H54 (cell line): ENCODE results near the gene AOC2.

ENCODE experiments used
- DNase-seq: peaks from one replicate; pipeline ENCODE4 v3.0.0; 2011; ENCODE audit warnings: low spot score, mixed read lengths; ENCODE audit not compliant: insufficient read length
- FAIRE-seq: peaks from 3 replicates; lab custom pipeline; 2011; peaks lifted over from hg19 to GRCh38; lab: Jason Lieb, UNC
- POLR2A ChIP-seq: IDR thresholded peaks from 2 replicates; pipeline ENCODE4 v1.6.1; 2011; ENCODE audit warnings: low read depth, mild to moderate bottlenecking, low read length

The AOC2 gene

GRCh38 chr17:42814633-42815399 lies 29.6 kb upstream of the AOC2 start:
- DNase-seq (peak; percentile 64), FAIRE-seq (peak; percentile 84)
- TF ChIP-seq POLR2A: no peak

GRCh38 chr17:42817866-42818265 lies 26.5 kb upstream of the AOC2 start:
- no peak for TF ChIP-seq POLR2A
- FAIRE-seq (no peak), DNase-seq (no peak)

GRCh38 chr17:42818379-42818778 lies 26.0 kb upstream of the AOC2 start:
- DNase-seq (no peak), FAIRE-seq (no peak)
- no peak for TF ChIP-seq POLR2A

- FAIRE-seq: no peak
- TF ChIP-seq POLR2A: no peak
- no peak for DNase-seq
Observed at GRCh38 chr17:42819939-42820535, 24.3 kb upstream of the AOC2 start.

GRCh38 chr17:42821176-42821575 lies 23.2 kb upstream of the AOC2 start:
- FAIRE-seq (no peak), DNase-seq (no peak)
- no peak for TF ChIP-seq POLR2A

GRCh38 chr17:42827472-42827871 lies 16.9 kb upstream of the AOC2 start:
- FAIRE-seq: no peak
- no peak for DNase-seq
- TF ChIP-seq POLR2A: no peak

GRCh38 chr17:42830971-42831370 lies 13.4 kb upstream of the AOC2 start:
- no peak for FAIRE-seq
- DNase-seq: no peak
- TF ChIP-seq POLR2A: no peak

GRCh38 chr17:42832213-42832933 lies 12.0 kb upstream of the AOC2 start:
- DNase-seq: no peak
- TF ChIP-seq POLR2A: no peak

GRCh38 chr17:42832934-42833766 lies 11.2 kb upstream of the AOC2 start, which contains the start of gene PSME3:
Gene PSME3 (plus strand): TSS chr17:42833397. CDS start chr17:42833632, 235 bp downstream.
- FAIRE-seq (no peak), DNase-seq (peak; percentile 85)
- TF ChIP-seq POLR2A: peak; percentile 99

More at GRCh38 chr17:42832213-42832933, 12.0 kb upstream of the AOC2 start:
- FAIRE-seq: no peak

- FAIRE-seq (no peak), DNase-seq (no peak)
- TF ChIP-seq POLR2A: no peak
Observed at GRCh38 chr17:42833767-42834422, 10.5 kb upstream of the AOC2 start.

- no peak for DNase-seq
- TF ChIP-seq POLR2A: no peak
- FAIRE-seq: no peak
Observed at GRCh38 chr17:42835732-42836131, 8.6 kb upstream of the AOC2 start.

- no peak for TF ChIP-seq POLR2A
- DNase-seq: no peak
- no peak for FAIRE-seq
Observed at GRCh38 chr17:42841975-42842685, 2.2 kb upstream of the AOC2 start.
